Ishikawa (cell line): ENCODE results near the gene EYS.

Experiments
- CEBPB ChIP-seq: IDR thresholded peaks from 2 replicates; pipeline ENCODE4 v1.6.1; 2012
- CREB1 ChIP-seq: IDR thresholded peaks from 2 replicates; pipeline ENCODE4 v1.6.1; 2012; ENCODE audit warnings: low read depth
- EGR1 ChIP-seq: IDR thresholded peaks from 2 replicates; pipeline ENCODE4 v1.6.1; 2012
- EP300 ChIP-seq: IDR thresholded peaks from 2 replicates; pipeline ENCODE4 v1.6.1; 2012; ENCODE audit warnings: borderline replicate concordance
- FOXM1 ChIP-seq: IDR thresholded peaks from 2 replicates; pipeline ENCODE4 v1.6.1; 2012; ENCODE audit warnings: low read depth, borderline replicate concordance
- MAX ChIP-seq: IDR thresholded peaks from 2 replicates; pipeline ENCODE4 v1.6.1; 2012
- NFIC ChIP-seq: IDR thresholded peaks from 2 replicates; pipeline ENCODE4 v1.6.1; 2012
- RAD21 ChIP-seq: IDR thresholded peaks from 2 replicates; pipeline ENCODE4 v1.6.1; 2012; ENCODE audit warnings: low read depth
- REST ChIP-seq: IDR thresholded peaks from 2 replicates; pipeline ENCODE4 v1.6.1; 2012; ENCODE audit warnings: low read depth, mild to moderate bottlenecking
- TAF1 ChIP-seq: IDR thresholded peaks from 2 replicates; pipeline ENCODE4 v1.6.1; 2012; ENCODE audit warnings: low read depth, mild to moderate bottlenecking
- TCF12 ChIP-seq: IDR thresholded peaks from 2 replicates; pipeline ENCODE4 v1.6.1; 2012; ENCODE audit warnings: low read depth
- TEAD4 ChIP-seq: IDR thresholded peaks from 2 replicates; pipeline ENCODE4 v1.6.1; 2012
- USF1 ChIP-seq: IDR thresholded peaks from 2 replicates; pipeline ENCODE4 v1.6.1; 2012
- YY1 ChIP-seq: IDR thresholded peaks from 2 replicates; pipeline ENCODE4 v1.6.1; 2012; ENCODE audit warnings: low read depth
- ZBTB7A ChIP-seq: IDR thresholded peaks from 2 replicates; pipeline ENCODE4 v1.6.1; 2012; ENCODE audit warnings: low read depth

EYS gene

GRCh38 chr6:64914124-64914523 lies 792.9 kb downstream of the EYS start:
- no peak for TF ChIP-seq NFIC
- TF ChIP-seq FOXM1 = no peak
- no peak for TF ChIP-seq EP300
- no peak for TF ChIP-seq ZBTB7A
- TF ChIP-seq CEBPB = no peak
- no peak for TF ChIP-seq CREB1
- no peak for TF ChIP-seq EGR1
- no peak for TF ChIP-seq USF1
- no peak for TF ChIP-seq TAF1
- no peak for TF ChIP-seq TCF12
- no peak for TF ChIP-seq RAD21
- no peak for TF ChIP-seq MAX
- no peak for TF ChIP-seq REST
- TF ChIP-seq TEAD4 = no peak
- no peak for TF ChIP-seq YY1

GRCh38 chr6:64912966-64913365 lies 794.1 kb downstream of the EYS start:
- TF ChIP-seq ZBTB7A = no peak
- no peak for TF ChIP-seq USF1
- TF ChIP-seq CEBPB = no peak
- no peak for TF ChIP-seq CREB1
- TF ChIP-seq NFIC = no peak
- no peak for TF ChIP-seq EGR1
- no peak for TF ChIP-seq TCF12
- TF ChIP-seq FOXM1 = no peak
- no peak for TF ChIP-seq REST
- no peak for TF ChIP-seq YY1
- TF ChIP-seq TEAD4 = no peak
- TF ChIP-seq MAX = no peak
- TF ChIP-seq TAF1 = no peak
- TF ChIP-seq RAD21 = no peak
- no peak for TF ChIP-seq EP300

GRCh38 chr6:64908104-64908503 lies 798.9 kb downstream of the EYS start:
- TF ChIP-seq FOXM1 (no peak), EGR1 (no peak), TAF1 (no peak), YY1 (no peak), RAD21 (no peak), NFIC (no peak), CEBPB (no peak), EP300 (no peak), CREB1 (no peak), USF1 (no peak), REST (no peak), ZBTB7A (no peak), TCF12 (no peak), TEAD4 (no peak), MAX (no peak)

- TF ChIP-seq EGR1 (no peak), RAD21 (no peak), TEAD4 (no peak), YY1 (no peak), FOXM1 (no peak), CEBPB (no peak), NFIC (no peak), EP300 (no peak), REST (no peak), TCF12 (no peak), USF1 (no peak), TAF1 (no peak), MAX (no peak), ZBTB7A (no peak), CREB1 (no peak)
These were observed 802.4 kb downstream of the EYS start for GRCh38 chr6:64904616-64905015.
